ENCODE results near the gene FIGNL2. TPM values are rescaled to one million over a fixed set of nuclear protein-coding genes. Genes with fewer than 3 reads are reported as not detected.
A peak's percentile ranks its signal among the peaks of the same experiment; 100 is the strongest.

FIGNL2 gene
- total and polyA plus RNA-seq, 9 of the 15 experiments (the other 6 are each of a cell fraction or from before 2014, with no cell fraction given): 0.01 TPM; not detected in 8

GRCh38 chr12:51827925-51828818 lies 20.3 kb downstream of the FIGNL2 start (continued):
- TF ChIP-seq HINFP (tag; conservative IDR thresholded peaks at IDR 0.05; ENCODE audit: low read depth) (no peak), ZNF3 (CRISPR knock-in tag; IDR thresholded peaks at IDR 0.05) (no peak), ARID3A (IDR thresholded peaks at IDR 0.05; ENCODE audit: borderline replicate concordance, low read depth, low read length) (no peak), ZNF347 (CRISPR knock-in tag; IDR thresholded peaks at IDR 0.05; ENCODE audit: low read depth) (no peak), HDAC2 (IDR thresholded peaks at IDR 0.05) (no peak), NCOA1 (IDR thresholded peaks at IDR 0.05; ENCODE audit: low read depth) (no peak), WHSC1 (IDR thresholded peaks at IDR 0.05; ENCODE audit: low read length) (no peak), NBN (IDR thresholded peaks at IDR 0.05; ENCODE audit: low read depth) (no peak; the same call in 1 of the 2 replicates), ZBTB7A (IDR thresholded peaks at IDR 0.05; ENCODE audit: borderline replicate concordance, control insufficient read depth, low read depth, low read length) (no peak), COPS2 (conservative IDR thresholded peaks at IDR 0.05) (no peak), HNRNPL (IDR thresholded peaks at IDR 0.05; ENCODE audit: low read depth, low read length) (no peak), ESRRB (CRISPR knock-in tag; IDR thresholded peaks at IDR 0.05; ENCODE audit: borderline replicate concordance) (no peak), NELFE (IDR thresholded peaks at IDR 0.05; ENCODE audit: insufficient read depth, insufficient read length) (no peak), ZNF232 (CRISPR knock-in tag; IDR thresholded peaks at IDR 0.05) (no peak), ZNF280B (CRISPR knock-in tag; IDR thresholded peaks at IDR 0.05) (no peak), LCOR (CRISPR knock-in tag; IDR thresholded peaks at IDR 0.05) (0 out of 2 replicates have a peak, but pooled peaks have one; percentile 38), TCF7 (IDR thresholded peaks at IDR 0.05; ENCODE audit: borderline replicate concordance) (no peak), NCOA6 (IDR thresholded peaks at IDR 0.05) (no peak), ZEB2 (IDR thresholded peaks at IDR 0.05) (0 out of 2 replicates have a peak, but pooled peaks have one; percentile 11), CTBP1 (IDR thresholded peaks at IDR 0.05; ENCODE audit: borderline replicate concordance) (peak; percentile 67)

All from K562 (cell line).